Transverse colon (tissue), 4 donors: Measurements from ENCODE around the gene RETSAT. TPM values are rescaled to one million over a fixed set of nuclear protein-coding genes. Genes with fewer than 3 reads are reported as not detected.

Experiments
- DNase-seq: peaks from one replicate; pipeline ENCODE4 v3.0.0-alpha.2; 2019
- H3K27ac ChIP-seq, 4 donors: fragments of 200-600 bp; sonication (generic); 2 replicates each; pipeline ENCODE4 v1.5.1; 2016 to 2018; ENCODE audit warnings: inconsistent platforms in 4 of 4
- H3K27me3 ChIP-seq: fragments of 200-600 bp; sonication (generic); 2 replicates; pipeline ENCODE4 v1.5.1; 2017; ENCODE audit warnings: inconsistent platforms
- H3K36me3 ChIP-seq, 4 donors: fragments of 200-600 bp; sonication (generic); 2 replicates each; pipeline ENCODE4 v1.5.1; 2017 to 2019; ENCODE audit warnings: inconsistent platforms in 4 of 4
- H3K4me1 ChIP-seq, 4 donors: fragments of 200-600 bp; sonication (generic); 2 replicates each; pipeline ENCODE4 v1.5.1; 2017 to 2020; ENCODE audit warnings: inconsistent platforms in 4 of 4
- H3K4me3 ChIP-seq, 4 donors: fragments of 200-600 bp; sonication (generic); 1 replicate in 1 of 4; 2 replicates in 3 of 4; pipeline versions ENCODE4 v1.5.1 to v1.6.1; 2017 to 2019; ENCODE audit warnings: inconsistent platforms in 4 of 4
- H3K9me3 ChIP-seq, 2 donors: fragments of 200-600 bp; sonication (generic); 2 replicates each; pipeline ENCODE4 v1.5.1; 2017 to 2019; ENCODE audit warnings: inconsistent platforms in 2 of 2
- CTCF ChIP-seq, 5 experiments: fragments of 200-600 bp in 3 of 5; fragments of 450-650 bp in 2 of 5; sonication (generic) in 3 of 5; IDR thresholded peaks; 1 replicate in 2 of 5; 2 replicates in 3 of 5; pipeline ENCODE4 v1.5.1; 2016 to 2017; ENCODE audit warnings: antibody characterized with exemption in 5 of 5, inconsistent platforms in 3 of 5, mild to moderate bottlenecking in 2 of 5, moderate library complexity in 1 of 5
- EP300 ChIP-seq: sonication (generic); formaldehyde crosslinking; IDR thresholded peaks from one replicate; pipeline ENCODE4 v1.6.1; 2017; ENCODE audit warnings: antibody characterized with exemption, low read depth
- POLR2A ChIP-seq: fragments of 450-650 bp; IDR thresholded peaks from one replicate; pipeline ENCODE4 v1.6.1; 2016; ENCODE audit warnings: antibody characterized with exemption, mild to moderate bottlenecking, moderate library complexity
- POLR2AphosphoS5 ChIP-seq, 3 donors: sonication (generic); formaldehyde crosslinking; IDR thresholded peaks; one replicate each; pipeline ENCODE4 v1.6.1; 2016; ENCODE audit warnings: antibody characterized with exemption in 3 of 3
- WGBS, 2 donors: methylation state at CpG; one replicate each; pipeline ENCODE4 v1.1.5; 2018; ENCODE audit warnings: low coverage in 1 of 2; 5-methylcytosine and 5-hydroxymethylcytosine counted together
- in situ Hi-C, 4 donors: fragments of 200-750 bp; cut with MboI; loops; one replicate each; pipeline versions ENCODE4 v1.15.0 to v1.15.1; 2017; ENCODE audit warnings: low sequenced_read_pairs in 3 of 4, low pct_ligation_motif_present in 1 of 4, low pct_unique_long_range_greater_than_20kb in 1 of 4
- intact Hi-C: fragments of 100-400 bp; cut with DNase I; formaldehyde crosslinking; loops from one replicate; pipeline ENCODE4 v1.15.1; 2023; ENCODE audit warnings: low total_unique reads
- total RNA-seq, 4 donors: library from RNA; depleted of rRNA; stranded (reverse); fragments of >200 nt; gene quantifications; one replicate each; pipeline ENCODE4 v1.1.0, GENCODE V29; 2016

RETSAT gene
- total RNA-seq, 4 donors from 2014 or later, result 109 to 638 (median 330) TPM

GRCh38 chr2:85329181-85329651, 25.1 kb downstream of the RETSAT start:
- intact Hi-C loops, result no loop called here
- in situ Hi-C loops, result no loop called here
- Histone ChIP-seq H3K9me3 (no peaks in the 10 kb centered on the region), H3K27me3 (no peaks in the 10 kb centered on the region), H3K27ac (no peak overlapping the region), H3K4me1 (peaks cover 18 to 40% (median 33%) of the 10 kb centered on the region in 4 donors), H3K4me3 (no peak overlapping the region), H3K36me3 (peaks cover 0 to 5% (median 0%) of the 10 kb centered on the region in 4 donors)
- TF ChIP-seq EP300, result no peak
- no peak for TF ChIP-seq POLR2AphosphoS5 (IDR thresholded peaks at IDR 0.05)
- no peak for TF ChIP-seq CTCF (IDR thresholded peaks at IDR 0.05)
- no peak for TF ChIP-seq POLR2A
- DNase-seq, result no peak

DNA sequence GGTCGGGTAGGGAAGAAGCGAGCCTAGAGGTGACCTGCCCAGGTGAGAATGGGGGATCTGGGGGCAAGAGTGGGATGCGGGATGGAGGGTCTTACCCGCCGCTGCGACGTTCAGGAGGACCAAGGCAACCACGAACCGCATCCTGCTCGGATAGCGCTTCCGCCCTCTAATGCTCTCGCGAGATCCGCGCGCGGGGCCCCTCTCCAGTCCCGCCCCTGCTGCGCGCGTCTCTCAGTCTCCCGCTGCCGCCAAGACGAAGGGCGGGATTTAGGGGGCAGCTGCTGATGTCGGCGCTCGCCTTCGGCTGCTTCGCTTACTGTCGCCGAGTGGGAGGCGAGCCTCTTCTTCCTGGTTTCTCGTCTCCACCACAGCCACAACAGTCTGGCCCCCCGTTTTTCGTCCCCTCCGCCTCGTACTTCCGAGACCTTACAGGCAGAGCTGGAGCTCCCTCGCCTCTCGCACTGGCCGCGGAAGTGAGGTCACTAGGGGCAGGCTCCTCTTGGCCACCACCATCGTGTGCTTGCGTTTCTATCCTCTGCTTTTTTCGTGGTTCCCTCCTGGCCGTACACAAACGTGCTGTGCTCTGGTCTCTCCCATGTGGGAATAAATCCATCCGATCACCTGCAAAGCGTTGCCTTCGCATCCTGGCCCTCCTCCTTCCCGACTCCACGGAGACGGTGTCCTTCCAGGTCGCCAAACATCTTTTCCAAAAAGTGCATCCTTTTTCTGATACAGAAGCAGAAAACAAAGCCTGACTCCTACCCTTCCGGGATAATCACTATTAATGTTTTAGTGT, 26.3 kb downstream of the RETSAT start, which contains the start of gene TGOLN2:
Gene TGOLN2 (minus strand): TSS at position 168 of the 796 bp plus-strand sequence. CDS start 27 bp downstream, at position 141.
- Histone ChIP-seq H3K4me1 (peaks cover 21 to 52% (median 39%) of the 10 kb centered on the region in 4 donors), H3K4me3 (peak within 1 kb of the TSS; percentile 40 to 99 (median 84)), H3K27ac (peak within 1 kb of the TSS; percentile 91 to 100 (median 97)), H3K27me3 (no peaks in the 10 kb centered on the region), H3K9me3 (no peaks in the 10 kb centered on the region), H3K36me3 (peaks cover 0 to 17% (median 6%) of the 10 kb centered on the region in 4 donors)
- in situ Hi-C loops (no loop called here), intact Hi-C loops (no loop called here)
- DNase-seq, result peak; percentile 95
- WGBS, 2 donors, result 0% methylated on average over 3 to 51 of the region's 57 CpGs
- TF ChIP-seq EP300 (no peak), CTCF (IDR thresholded peaks at IDR 0.05) (peak in 3 of 5 experiments; percentile 9 to 41 (median 23)), POLR2AphosphoS5 (IDR thresholded peaks at IDR 0.05) (peak; percentile 98 to 100 (median 99)), POLR2A (peak; percentile 100)

GRCh38 chr2:85327160-85327821, 27.0 kb downstream of the RETSAT start:
- Histone ChIP-seq H3K27ac (peak overlapping the region; percentile 91 to 100 (median 97)), H3K4me3 (peak overlapping the region; percentile 40 to 99 (median 84)), H3K27me3 (no peaks in the 10 kb centered on the region), H3K4me1 (peaks cover 21 to 59% (median 40%) of the 10 kb centered on the region in 4 donors), H3K36me3 (peaks cover 0 to 24% (median 9%) of the 10 kb centered on the region in 4 donors), H3K9me3 (no peaks in the 10 kb centered on the region)
- in situ Hi-C loops, result no loop called here
- TF ChIP-seq EP300 (no peak), POLR2A (no peak), CTCF (IDR thresholded peaks at IDR 0.05) (no peak), POLR2AphosphoS5 (IDR thresholded peaks at IDR 0.05) (no peak)
- intact Hi-C loops, result no loop called here
- whole genome bisulfite sequencing, 2 donors, result 2% methylated on average over 33 of the region's 41 CpGs; no CpG with 5 or more reads in 1 of the 2 donors
- DNase-seq, result peak; percentile 62
